ENCODE data around the gene CHMP2A. TPM values are rescaled to one million over a fixed set of nuclear protein-coding genes. Genes with fewer than 3 reads are reported as not detected.

The CHMP2A gene
- total and polyA plus RNA-seq, 2 donors (not counting 1 experiment from before 2014, with no cell fraction given), result 62.5 to 97.5 TPM

DNA sequence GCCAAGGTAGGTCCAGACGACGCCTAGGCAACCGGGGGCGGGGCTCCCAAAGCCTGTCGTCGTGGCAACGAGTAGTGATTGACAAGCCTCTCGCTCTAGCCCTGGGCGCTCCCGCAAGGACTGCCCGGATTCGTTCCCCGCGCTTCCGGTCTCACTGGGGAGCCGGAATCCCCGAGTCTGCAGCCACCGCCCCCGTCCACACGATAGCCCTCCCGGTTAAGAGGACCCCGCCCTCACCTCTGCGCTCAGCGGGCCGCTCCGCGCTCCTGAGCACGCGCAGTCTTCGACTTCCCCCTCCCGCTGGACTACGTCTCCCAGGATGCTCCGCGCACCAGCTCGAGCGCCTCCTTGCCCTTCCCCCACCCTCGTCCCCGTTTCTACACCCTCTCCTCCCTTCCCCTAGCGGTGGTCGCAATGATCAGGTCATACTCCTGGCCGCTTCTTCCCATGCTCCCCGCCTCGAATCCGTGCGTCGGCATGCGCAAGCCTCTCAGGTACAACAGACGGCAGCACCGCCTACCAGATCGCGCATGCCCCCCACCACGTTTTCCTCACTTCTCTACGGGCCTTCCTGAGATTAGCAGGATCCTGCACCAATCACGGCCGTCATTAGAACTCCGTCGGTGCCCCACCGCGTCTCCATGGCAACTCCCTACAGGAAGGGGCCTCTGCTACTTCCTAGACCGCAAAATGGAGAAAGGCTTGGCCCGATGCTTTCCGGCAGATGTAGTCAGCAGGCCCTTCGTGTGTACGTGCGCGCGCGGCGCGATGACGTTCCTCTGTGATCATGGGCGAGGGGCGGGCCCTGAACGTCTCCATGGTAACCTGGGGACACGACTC, 18.1 kb upstream of the CHMP2A start, which contains the start of gene MZF1:
Gene MZF1, minus strand, starts transcription at position 518 of the 840 bp plus-strand sequence. CDS start 1,946 bp downstream, outside the sequence.
- H3K4me2 ChIP-seq (replicated peaks; ENCODE audit: low read depth, low read length, poor library complexity, severe bottlenecking), result peak within 1 kb of the TSS; percentile 87
- H3K27ac Mint-ChIP-seq, result peak within 1 kb of the TSS; percentile 99
- H3K9me3 Mint-ChIP-seq (ENCODE audit: insufficient read depth), result no peaks in the 10 kb centered on the region
- H3K79me2 ChIP-seq (ENCODE audit: control insufficient read depth, insufficient read depth, low read length), result peaks cover 14% of the 10 kb centered on the region
- no peaks in the 10 kb centered on the region for H3K27me3 ChIP-seq (replicated peaks in 1 of 4; ENCODE audit: control extremely low read depth in 1 of 4, control insufficient read depth in 3 of 4, insufficient read depth in 4 of 4, low read length in 3 of 4)
- intact Hi-C loops (cut with micrococcal nuclease), result loop anchor here (1.0 kb wide), 8 partner anchors 14 to 172 kb away; partner anchors contain the start of genes TRIM28, ZNF132, ZNF324B and ZNF584
- H2AFZ ChIP-seq (ENCODE audit: insufficient read depth, low read depth, low read length, poor library complexity, severe bottlenecking), result peak within 1 kb of the TSS; percentile 79
- H3K4me3 Mint-ChIP-seq, result peak within 1 kb of the TSS; percentile 95
- ChIA-PET POLR2A (interaction anchor here (0.5 to 2.4 kb wide), 7 partner anchors 11 to 309 kb away, joined by 3 to 23 read pairs (median 6); partner anchors contain the start of genes CHMP2A, TRIM28, UBE2M and ZBTB45), CTCF (interaction anchor here (0.9 to 3.0 kb wide), 4 partner anchors 11 to 53 kb away, joined by 3 to 10 read pairs (median 4); partner anchors contain the start of genes CHMP2A, UBE2M and ZBTB45)
- no peak for TF ChIP-seq EZH2 (IDR thresholded peaks at IDR 0.05; ENCODE audit: borderline replicate concordance, insufficient read depth, low read depth, low read length, poor library complexity, severe bottlenecking)
- TF ChIP-seq, protein P1, sequence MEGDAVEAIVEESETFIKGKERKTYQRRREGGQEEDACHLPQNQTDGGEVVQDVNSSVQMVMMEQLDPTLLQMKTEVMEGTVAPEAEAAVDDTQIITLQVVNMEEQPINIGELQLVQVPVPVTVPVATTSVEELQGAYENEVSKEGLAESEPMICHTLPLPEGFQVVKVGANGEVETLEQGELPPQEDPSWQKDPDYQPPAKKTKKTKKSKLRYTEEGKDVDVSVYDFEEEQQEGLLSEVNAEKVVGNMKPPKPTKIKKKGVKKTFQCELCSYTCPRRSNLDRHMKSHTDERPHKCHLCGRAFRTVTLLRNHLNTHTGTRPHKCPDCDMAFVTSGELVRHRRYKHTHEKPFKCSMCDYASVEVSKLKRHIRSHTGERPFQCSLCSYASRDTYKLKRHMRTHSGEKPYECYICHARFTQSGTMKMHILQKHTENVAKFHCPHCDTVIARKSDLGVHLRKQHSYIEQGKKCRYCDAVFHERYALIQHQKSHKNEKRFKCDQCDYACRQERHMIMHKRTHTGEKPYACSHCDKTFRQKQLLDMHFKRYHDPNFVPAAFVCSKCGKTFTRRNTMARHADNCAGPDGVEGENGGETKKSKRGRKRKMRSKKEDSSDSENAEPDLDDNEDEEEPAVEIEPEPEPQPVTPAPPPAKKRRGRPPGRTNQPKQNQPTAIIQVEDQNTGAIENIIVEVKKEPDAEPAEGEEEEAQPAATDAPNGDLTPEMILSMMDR (IDR thresholded peaks at IDR 0.05), result no peak
- H3K4me1 ChIP-seq (ENCODE audit: control insufficient read depth in 2 of 2, insufficient read depth in 2 of 2, low read length in 2 of 2), result peaks cover 25 to 37% of the 10 kb centered on the region in 2 donors
- peaks cover 0 to 11% (median 0%) of the 10 kb centered on the region in 3 donors for H3K9me3 ChIP-seq (ENCODE audit: control extremely low read depth in 1 of 3, control insufficient read depth in 2 of 3, insufficient read depth in 1 of 3, low read length in 2 of 3)
- H3K9ac ChIP-seq (ENCODE audit: low read length), result peak within 1 kb of the TSS; percentile 88
- no peaks in the 10 kb centered on the region for H4K20me1 ChIP-seq (ENCODE audit: control insufficient read depth, insufficient read depth, low read length, poor library complexity, severe bottlenecking)
- peak; percentile 100 for DNase-seq
- peak; percentile 62 for ATAC-seq (ENCODE audit: low read depth)
- WGBS (ENCODE audit: insufficient coverage), result under 1% methylated on average over 75 of the region's 75 CpGs
- H3K4me3 ChIP-seq (ENCODE audit: control extremely low read depth in 1 of 5, extremely low read depth in 1 of 5, insufficient read depth in 1 of 5, low read depth in 2 of 5, low read length in 4 of 5), result peak within 1 kb of the TSS; percentile 59 to 77 (median 74)
- peak within 1 kb of the TSS; percentile 99 for H3K27ac ChIP-seq (ENCODE audit: low read length in 2 of 2)
- H3K27me3 Mint-ChIP-seq, result no peaks in the 10 kb centered on the region
- peaks cover 0 to 14% of the 10 kb centered on the region in 2 experiments for H3K36me3 ChIP-seq (replicated peaks in 1 of 2; ENCODE audit: control extremely low read depth in 1 of 2, control insufficient read depth in 1 of 2, extremely low read depth in 1 of 2, insufficient read depth in 2 of 2, low read length in 1 of 2)
- peaks cover 41% of the 10 kb centered on the region for H3K4me1 Mint-ChIP-seq

All from B cell (primary cell).